ENCODE results near the gene ATP5MC3. TPM values are rescaled to one million over a fixed set of nuclear protein-coding genes. Genes with fewer than 3 reads are reported as not detected.

The ATP5MC3 gene
- total and polyA plus RNA-seq, 2 of the 13 experiments (the other 11 are each of a cell fraction or from before 2014, with no cell fraction given), result 676 to 1,007 TPM

- TF ChIP-seq ZNF609 (CRISPR knock-in tag; IDR thresholded peaks at IDR 0.05; ENCODE audit: borderline replicate concordance) (no peak), ZNF510 (CRISPR knock-in tag; IDR thresholded peaks at IDR 0.05; ENCODE audit: low read depth) (no peak), ZNF337 (CRISPR knock-in tag; IDR thresholded peaks at IDR 0.05; ENCODE audit: borderline replicate concordance, low read depth) (peak; percentile 87), ZNF687 (CRISPR knock-in tag; IDR thresholded peaks at IDR 0.05) (peak; percentile 95), JARID2 (CRISPR knock-in tag; IDR thresholded peaks at IDR 0.05; ENCODE audit: insufficient replicate concordance) (no peak), REXO4 (CRISPR knock-in tag; IDR thresholded peaks at IDR 0.05; ENCODE audit: borderline replicate concordance) (no peak), SIN3B (IDR thresholded peaks at IDR 0.05; ENCODE audit: low read length) (no peak), MYPOP (CRISPR knock-in tag; IDR thresholded peaks at IDR 0.05) (peak; percentile 44; the same call in 1 of the 2 replicates), SMARCE1 (IDR thresholded peaks at IDR 0.05; ENCODE audit: borderline replicate concordance) (no peak), TBL1XR1 (IDR thresholded peaks at IDR 0.05; ENCODE audit: borderline replicate concordance, low read length, partially characterized antibody) (peak; percentile 73), MIXL1 (CRISPR knock-in tag; IDR thresholded peaks at IDR 0.05) (peak; percentile 90), DZIP1 (CRISPR knock-in tag; IDR thresholded peaks at IDR 0.05) (peak; percentile 68; the same call in 1 of the 2 replicates), POGK (CRISPR knock-in tag; conservative IDR thresholded peaks at IDR 0.05) (no peak; the same call in 1 of the 2 replicates)
Measured at GRCh38 chr2:175181104-175181876, at the start of gene ATP5MC3 (continued).
